Activated CD4-positive, alpha-beta T cell treated with anti-CD3 and anti-CD28 coated beads for 36 hours (primary cell): ENCODE measurements around the gene CINP. TPM values are rescaled to one million over a fixed set of nuclear protein-coding genes. Genes with fewer than 3 reads are reported as not detected.

Source experiments
- ATAC-seq: fragments of 200-7000 bp; cut with Tn5 transposase; one replicate; pipeline ENCODE4 v1.10.0; 2021; ENCODE audit warnings: mild to moderate bottlenecking, moderate library complexity
- CTCF ChIA-PET: fragments of 350-600 bp; sonication (Branson Sonifier 250); formaldehyde crosslinking; loops from one replicate; lab custom pipeline; 2021; ENCODE audit warnings: antibody characterized with exemption; lab: Charles Lee
- POLR2A ChIA-PET: fragments of 350-600 bp; sonication (Branson Sonifier 250); formaldehyde crosslinking; loops from one replicate; lab custom pipeline; 2021; ENCODE audit warnings: antibody characterized with exemption, inconsistent platforms; lab: Charles Lee
- DNase-seq: peaks from one replicate; pipeline ENCODE4 v3.0.0-alpha.2; 2020
- H3K27ac Mint-ChIP-seq: one replicate; pipeline ENCODE4 v1.8.0; 2021; ENCODE audit warnings: mixed read lengths
- H3K27me3 Mint-ChIP-seq: one replicate; pipeline ENCODE4 v1.8.0; 2021; ENCODE audit warnings: mixed read lengths
- H3K36me3 Mint-ChIP-seq: one replicate; pipeline ENCODE4 v1.8.0; 2021; ENCODE audit warnings: low read depth, mixed read lengths
- H3K4me1 Mint-ChIP-seq: one replicate; pipeline ENCODE4 v1.8.0; 2021; ENCODE audit warnings: mixed read lengths
- H3K4me3 Mint-ChIP-seq: one replicate; pipeline ENCODE4 v1.8.0; 2021; ENCODE audit warnings: mild to moderate bottlenecking, moderate library complexity, mixed read lengths
- H3K9me3 Mint-ChIP-seq: one replicate; pipeline ENCODE4 v1.8.0; 2021; ENCODE audit warnings: low read depth, mixed read lengths
- intact Hi-C, 2 experiments: fragments of 100-400 bp; cut with DNase I in 1 of 2; cut with micrococcal nuclease in 1 of 2; formaldehyde crosslinking; loops; one replicate each; pipeline versions ENCODE4 v1.14.2 to v1.15.1; 2022 to 2024; cut with DNase I, micrococcal nuclease
- total RNA-seq, 2 experiments: library from RNA; stranded (reverse); gene quantifications; one replicate each; pipeline ENCODE4 v1.2.3, GENCODE V29; 2021

The CINP gene
- total RNA-seq, 2 experiments from 2014 or later: 47.0 to 51.4 TPM

DNA sequence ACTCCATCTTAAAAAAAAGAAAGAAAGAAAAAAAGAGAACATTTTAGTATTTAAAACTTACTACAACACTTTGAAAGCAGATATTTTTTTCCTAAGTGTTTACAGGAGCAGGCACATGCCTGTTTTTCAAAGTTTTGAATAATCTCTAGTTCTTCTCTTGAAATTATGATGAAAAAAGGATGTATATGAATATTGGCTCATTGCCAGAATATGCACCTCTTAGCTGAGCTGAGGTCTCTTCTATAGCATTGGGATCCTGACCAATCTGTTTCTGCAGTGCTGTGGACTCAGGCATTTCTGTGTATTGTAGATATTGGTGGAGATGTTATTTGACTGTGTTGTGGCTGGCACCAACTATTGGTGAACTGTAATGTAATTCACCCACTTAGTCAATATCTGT, 15.0 kb upstream of the CINP start:
- peaks cover 20% of the 10 kb centered on the region for H3K36me3 Mint-ChIP-seq
- H3K4me3 Mint-ChIP-seq: no peak overlapping the region
- H3K4me1 Mint-ChIP-seq: peaks cover 27% of the 10 kb centered on the region
- ChIA-PET POLR2A (no interaction called here), CTCF (no interaction called here)
- ATAC-seq (no peak), DNase-seq (no peak)
- no peaks in the 10 kb centered on the region for H3K27me3 Mint-ChIP-seq
- intact Hi-C loops: no loop called here
- H3K27ac Mint-ChIP-seq: no peak overlapping the region
- no peaks in the 10 kb centered on the region for H3K9me3 Mint-ChIP-seq

DNA sequence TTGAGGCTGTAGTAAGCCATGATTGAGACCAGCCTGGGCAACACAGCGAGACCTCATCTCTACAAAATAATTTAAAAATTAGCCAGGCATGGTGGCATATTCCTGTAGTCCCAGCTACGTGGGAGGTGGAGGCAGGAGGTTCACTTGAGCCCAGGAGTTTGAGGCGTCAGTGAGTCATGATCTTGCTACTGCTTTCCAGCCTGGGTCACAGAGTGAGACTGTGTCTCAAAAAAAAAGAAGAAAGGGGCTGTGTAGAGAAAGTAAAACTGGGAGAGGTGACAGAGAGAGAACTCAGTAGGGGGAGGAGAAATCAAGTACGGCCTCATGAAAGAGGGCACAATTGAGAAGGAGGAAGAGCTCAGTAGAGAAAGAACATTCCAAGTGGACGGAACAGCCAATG, 12.4 kb upstream of the CINP start:
- POLR2A ChIA-PET: interaction anchor here (0.6 kb wide), 1 partner anchor 12 kb away, joined by 3 read pairs; the partner anchor contains the start of genes CINP and TECPR2
- Mint-ChIP-seq H3K27me3 (no peaks in the 10 kb centered on the region), H3K4me3 (peak overlapping the region; percentile 16), H3K4me1 (peaks cover 33% of the 10 kb centered on the region), H3K36me3 (peaks cover 15% of the 10 kb centered on the region), H3K27ac (peak overlapping the region; percentile 89), H3K9me3 (no peaks in the 10 kb centered on the region)
- peak; percentile 43 for DNase-seq
- intact Hi-C loops: no loop called here
- peak; percentile 97 for ATAC-seq
- CTCF ChIA-PET: interaction anchor here (0.6 to 1.2 kb wide), 5 partner anchors 27 to 1995 kb away, joined by 3 to 5 read pairs (median 3); no protein-coding TSS in a partner anchor

DNA sequence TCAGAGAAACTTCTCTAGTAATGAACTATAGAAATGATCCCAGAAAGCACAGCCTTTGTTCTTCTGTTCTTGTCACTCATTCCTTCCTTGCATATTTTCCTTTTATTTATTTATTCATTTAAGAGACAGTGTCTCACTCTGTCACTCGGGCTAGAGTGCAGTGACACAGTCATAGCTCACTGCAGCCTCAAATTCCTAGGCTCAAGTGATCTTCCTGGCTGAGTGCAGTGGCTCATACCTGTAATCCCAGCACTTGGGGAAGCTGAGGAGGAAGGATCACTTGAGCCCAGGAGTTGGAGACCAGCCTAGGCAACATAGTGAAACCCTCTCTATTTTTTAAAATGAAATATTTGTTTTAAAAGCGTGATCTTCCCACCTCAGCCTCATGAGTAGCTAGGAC, 11.6 kb upstream of the CINP start:
- Mint-ChIP-seq H3K27ac (no peak overlapping the region), H3K4me1 (peaks cover 33% of the 10 kb centered on the region), H3K27me3 (no peaks in the 10 kb centered on the region), H3K4me3 (no peak overlapping the region), H3K9me3 (no peaks in the 10 kb centered on the region), H3K36me3 (peaks cover 13% of the 10 kb centered on the region)
- DNase-seq (no peak), ATAC-seq (no peak)
- intact Hi-C loops: no loop called here
- CTCF ChIA-PET: interaction anchor here (0.6 to 1.1 kb wide), 3 partner anchors 14 to 198 kb away, joined by 3 to 5 read pairs (median 3); no protein-coding TSS in a partner anchor
- POLR2A ChIA-PET: no interaction called here

DNA sequence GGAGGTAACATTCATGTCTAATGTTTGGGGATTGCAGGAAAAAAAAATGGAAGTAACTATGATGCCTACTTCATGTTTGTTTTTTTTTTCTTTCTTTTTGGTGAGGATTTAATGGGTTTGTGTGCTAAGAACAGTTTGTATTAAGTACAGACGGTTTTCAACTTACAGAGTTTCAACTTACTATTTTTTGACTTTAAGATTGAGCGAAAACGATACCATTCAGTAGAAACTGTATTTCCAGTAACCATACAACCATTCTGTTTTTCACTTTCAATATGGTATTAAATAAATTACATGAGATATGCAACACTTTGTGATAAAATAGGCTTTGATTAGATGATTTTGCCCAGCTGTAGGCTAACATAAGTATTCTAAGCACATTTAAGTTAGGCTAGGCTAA, 10.4 kb upstream of the CINP start:
- POLR2A ChIA-PET: no interaction called here
- CTCF ChIA-PET: interaction anchor here (0.7 kb wide), 1 partner anchor 700 kb away, joined by 3 read pairs; no protein-coding TSS in a partner anchor
- Mint-ChIP-seq H3K4me3 (no peak overlapping the region), H3K36me3 (peaks cover 6% of the 10 kb centered on the region), H3K27me3 (no peaks in the 10 kb centered on the region), H3K9me3 (no peaks in the 10 kb centered on the region), H3K4me1 (peaks cover 40% of the 10 kb centered on the region), H3K27ac (no peak overlapping the region)
- no peak for DNase-seq
- ATAC-seq: no peak
- intact Hi-C loops: no loop called here

DNA sequence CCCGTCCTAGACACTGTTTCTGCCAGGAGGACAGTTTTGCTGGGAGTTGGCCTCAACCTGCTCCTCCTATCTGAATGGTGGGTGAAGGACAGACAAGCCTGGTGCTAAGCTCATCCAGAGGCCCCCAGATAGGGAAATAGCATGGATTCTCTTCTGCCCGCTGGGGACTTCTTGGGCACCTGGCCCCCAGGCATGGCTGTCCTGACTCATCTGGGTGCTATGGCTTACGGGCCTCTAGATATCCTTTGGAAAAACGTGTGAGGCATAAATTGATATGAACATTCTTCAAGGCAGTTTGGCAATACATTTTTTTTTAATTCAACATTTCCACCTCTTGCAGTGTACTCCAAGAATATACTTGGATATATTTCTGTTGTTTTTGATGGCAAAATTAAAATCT, 8.7 kb upstream of the CINP start:
- Mint-ChIP-seq H3K4me1 (peaks cover 53% of the 10 kb centered on the region), H3K27ac (no peak overlapping the region), H3K27me3 (no peaks in the 10 kb centered on the region), H3K4me3 (no peak overlapping the region), H3K9me3 (no peaks in the 10 kb centered on the region), H3K36me3 (peaks cover 3% of the 10 kb centered on the region)
- DNase-seq (no peak), ATAC-seq (no peak)
- POLR2A ChIA-PET: interaction anchor here (0.6 to 0.7 kb wide), 2 partner anchors 82 to 448 kb away, joined by 4 read pairs; no protein-coding TSS in a partner anchor
- CTCF ChIA-PET: interaction anchor here (0.7 kb wide), 1 partner anchor 25 kb away, joined by 3 read pairs; no protein-coding TSS in a partner anchor
- intact Hi-C loops: no loop called here

DNA sequence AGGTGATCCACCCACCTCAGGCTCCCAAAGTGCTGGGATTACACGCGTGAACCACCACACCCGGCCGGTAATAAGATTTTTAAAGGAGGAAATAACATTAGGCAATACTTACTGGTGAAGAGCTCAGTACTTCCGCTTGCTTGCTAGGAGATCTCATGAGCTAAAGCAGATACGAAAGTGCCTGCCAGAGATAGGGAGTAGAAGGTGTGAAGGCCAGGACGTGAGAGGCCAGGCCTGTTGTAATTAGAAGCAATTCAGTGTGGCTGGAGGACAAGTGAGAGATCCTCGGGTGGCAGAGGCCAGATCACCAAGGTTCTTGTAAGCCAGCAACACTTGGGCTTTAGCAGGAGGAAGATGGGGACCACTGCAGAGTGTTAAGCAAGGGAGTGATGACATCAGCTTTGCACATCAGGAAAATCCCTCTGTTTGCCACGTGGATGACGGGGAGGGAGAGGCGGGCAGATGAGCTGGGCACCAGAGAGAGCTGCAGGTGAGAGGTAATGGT, 7.7 kb upstream of the CINP start:
- ChIA-PET POLR2A (interaction anchor here (1.3 kb wide), 1 partner anchor 9 kb away, joined by 3 read pairs; no protein-coding TSS in a partner anchor), CTCF (no interaction called here)
- Mint-ChIP-seq H3K36me3 (no peaks in the 10 kb centered on the region), H3K9me3 (no peaks in the 10 kb centered on the region), H3K4me1 (peaks cover 46% of the 10 kb centered on the region), H3K27ac (peak overlapping the region; percentile 12), H3K27me3 (no peaks in the 10 kb centered on the region), H3K4me3 (no peak overlapping the region)
- intact Hi-C loops: no loop called here
- ATAC-seq (no peak), DNase-seq (no peak)

DNA sequence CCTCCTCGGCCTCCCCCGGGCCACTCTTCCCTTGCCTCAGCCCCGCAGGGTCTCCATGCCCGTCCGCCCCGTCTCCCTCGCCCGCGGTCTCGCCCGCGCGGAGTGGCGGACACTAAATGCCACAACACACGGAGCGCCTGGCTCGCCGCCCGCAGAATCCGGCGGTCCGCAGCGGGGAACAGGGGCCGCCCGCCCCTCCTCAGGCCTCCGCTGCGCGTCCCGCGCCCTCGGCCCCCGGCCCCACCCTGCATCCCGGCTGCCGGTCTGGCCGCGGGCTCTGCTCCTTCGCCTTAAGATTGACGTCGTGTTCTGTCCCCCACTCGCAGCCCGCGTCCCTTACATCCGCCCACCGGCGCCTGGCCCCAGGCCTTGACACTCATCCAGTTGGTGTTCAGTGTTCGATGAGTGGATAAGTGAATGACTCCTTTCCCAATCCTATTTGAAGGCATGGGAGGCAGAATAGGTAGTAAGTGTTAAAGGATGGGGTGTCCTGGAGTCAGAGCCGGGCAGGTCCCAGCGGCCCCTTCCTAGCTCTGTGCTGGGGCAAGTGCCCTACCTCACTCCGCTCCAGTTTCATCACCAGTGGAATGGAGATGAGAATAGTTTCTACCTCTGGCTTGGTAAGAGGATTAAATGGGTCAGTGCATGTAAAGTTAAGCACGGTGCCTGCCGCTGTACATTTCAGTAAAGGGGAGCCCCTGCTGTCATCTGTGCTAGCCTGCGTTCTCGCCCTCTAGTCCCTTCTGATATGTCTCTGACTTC, 673 bp upstream of the CINP start:
- peak overlapping the region; percentile 68 for H3K27ac Mint-ChIP-seq
- POLR2A ChIA-PET: interaction anchor here (1.1 kb wide), 1 partner anchor 12 kb away, joined by 3 read pairs; no protein-coding TSS in a partner anchor
- peaks cover 8% of the 10 kb centered on the region for H3K36me3 Mint-ChIP-seq
- CTCF ChIA-PET: interaction anchor here (0.7 to 1.2 kb wide), 3 partner anchors 15 to 49 kb away, joined by 3 to 4 read pairs (median 3); no protein-coding TSS in a partner anchor
- H3K9me3 Mint-ChIP-seq: no peaks in the 10 kb centered on the region
- no peaks in the 10 kb centered on the region for H3K27me3 Mint-ChIP-seq
- peak; percentile 57 for DNase-seq
- no peak overlapping the region for H3K4me3 Mint-ChIP-seq
- peaks cover 42% of the 10 kb centered on the region for H3K4me1 Mint-ChIP-seq
- no peak for ATAC-seq
- intact Hi-C loops: loop anchor here in 1 of 2 experiments (2.0 to 5.0 kb wide), 5 partner anchors 229 to 1986 kb away; partner anchors contain the start of genes EIF5, RCOR1 and WDR25

DNA sequence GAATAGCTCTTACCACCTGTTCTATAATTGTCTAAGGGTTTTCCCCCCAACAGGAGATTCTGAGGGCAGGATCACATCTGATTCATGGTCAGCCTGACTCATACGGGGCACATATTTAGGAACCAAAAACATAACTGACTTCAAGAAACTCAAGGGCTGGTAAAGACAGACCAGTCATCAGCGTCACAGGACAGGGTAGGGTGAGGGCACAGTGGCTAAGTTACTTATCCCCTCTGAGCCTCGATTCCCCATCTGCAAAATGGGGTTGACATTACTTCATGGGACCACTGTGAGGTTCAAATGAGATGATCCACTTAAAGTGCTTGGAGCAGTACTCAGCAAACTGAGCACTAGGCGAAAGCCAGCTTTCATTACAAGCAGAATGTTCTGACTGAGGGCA, 606 bp downstream of the CINP start:
- CTCF ChIA-PET: interaction anchor here (0.6 to 1.3 kb wide), 7 partner anchors 14 to 1094 kb away, joined by 3 to 4 read pairs (median 4); partner anchors contain the start of gene ZNF839
- H3K4me3 Mint-ChIP-seq: no peak overlapping the region

DNA sequence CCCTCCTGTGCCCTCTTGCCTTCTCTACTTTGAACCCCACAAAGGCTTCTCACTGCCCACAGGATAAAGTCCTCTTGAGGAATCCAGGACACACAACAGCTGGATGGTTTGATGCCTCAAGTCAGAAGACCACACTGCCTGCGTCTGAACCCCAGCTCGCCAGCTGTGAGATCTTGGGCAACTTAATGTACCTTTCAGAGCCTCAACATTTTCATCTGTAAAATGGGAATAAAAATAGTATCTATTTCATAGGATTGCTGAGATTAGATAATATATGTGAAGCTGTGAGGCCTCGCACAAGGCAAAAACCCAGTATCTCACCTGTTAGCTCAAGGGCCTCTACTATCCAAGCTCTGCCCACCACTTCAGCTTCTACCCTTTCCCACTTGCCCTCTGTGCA, 2.3 kb downstream of the CINP start:
- intact Hi-C loops: loop anchor here in 1 of 2 experiments (5.0 kb wide), 4 partner anchors 538 to 1983 kb away; partner anchors contain the start of genes EIF5 and WDR25
- Mint-ChIP-seq H3K27me3 (no peaks in the 10 kb centered on the region), H3K36me3 (peaks cover 20% of the 10 kb centered on the region), H3K27ac (peak overlapping the region; percentile 96), H3K4me3 (no peak overlapping the region), H3K4me1 (peaks cover 27% of the 10 kb centered on the region), H3K9me3 (no peaks in the 10 kb centered on the region)
- no peak for DNase-seq
- ATAC-seq: no peak
- CTCF ChIA-PET: interaction anchor here (0.6 to 1.1 kb wide), 3 partner anchors 14 to 404 kb away, joined by 3 read pairs; no protein-coding TSS in a partner anchor
- POLR2A ChIA-PET: interaction anchor here (0.6 kb wide), 1 partner anchor 44 kb away, joined by 5 read pairs; no protein-coding TSS in a partner anchor

More for the DNA sequence above, 606 bp downstream of the CINP start:
- intact Hi-C loops: loop anchor here (1.0 to 5.0 kb wide), 18 partner anchors 43 to 1985 kb away; partner anchors contain the start of genes ZNF839 (in 2 of the 2), DYNC1H1 (in 1 of the 2), EIF5 (in 1 of the 2) and PPP2R5C (in 1 of the 2)
- DNase-seq (peak; percentile 79), ATAC-seq (peak; percentile 87)
- peak overlapping the region; percentile 96 for H3K27ac Mint-ChIP-seq
- POLR2A ChIA-PET: interaction anchor here (0.5 to 1.4 kb wide), 7 partner anchors 8 to 685 kb away, joined by 3 to 4 read pairs (median 3); no protein-coding TSS in a partner anchor
- no peaks in the 10 kb centered on the region for H3K27me3 Mint-ChIP-seq
- peaks cover 30% of the 10 kb centered on the region for H3K4me1 Mint-ChIP-seq
- H3K36me3 Mint-ChIP-seq: peaks cover 14% of the 10 kb centered on the region
- H3K9me3 Mint-ChIP-seq: no peaks in the 10 kb centered on the region

DNA sequence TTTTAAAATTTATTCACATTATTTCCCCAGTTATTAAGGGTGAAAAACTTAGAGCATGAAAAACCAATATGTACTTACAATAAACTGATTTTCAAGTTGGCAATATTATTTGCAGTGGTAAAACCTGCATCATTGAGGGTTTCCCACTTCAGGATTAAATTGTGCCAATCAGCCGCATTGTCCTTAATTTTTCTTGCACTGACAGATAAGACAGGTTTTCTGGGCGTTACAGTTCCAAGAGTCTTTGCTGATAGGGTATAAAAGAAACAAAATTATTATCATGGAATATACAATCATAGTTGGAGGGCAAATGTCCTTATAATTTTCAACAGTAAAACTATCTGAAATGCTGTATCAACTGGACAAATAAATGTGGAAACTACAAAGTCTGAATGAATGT, 3.3 kb downstream of the CINP start:
- no peak for DNase-seq
- Mint-ChIP-seq H3K4me1 (peaks cover 27% of the 10 kb centered on the region), H3K27me3 (no peaks in the 10 kb centered on the region), H3K36me3 (peaks cover 24% of the 10 kb centered on the region), H3K4me3 (no peak overlapping the region), H3K9me3 (no peaks in the 10 kb centered on the region), H3K27ac (no peak overlapping the region)
- intact Hi-C loops: no loop called here
- ATAC-seq: no peak
- POLR2A ChIA-PET: no interaction called here
- CTCF ChIA-PET: interaction anchor here (0.7 kb wide), 1 partner anchor 32 kb away, joined by 3 read pairs; no protein-coding TSS in a partner anchor

DNA sequence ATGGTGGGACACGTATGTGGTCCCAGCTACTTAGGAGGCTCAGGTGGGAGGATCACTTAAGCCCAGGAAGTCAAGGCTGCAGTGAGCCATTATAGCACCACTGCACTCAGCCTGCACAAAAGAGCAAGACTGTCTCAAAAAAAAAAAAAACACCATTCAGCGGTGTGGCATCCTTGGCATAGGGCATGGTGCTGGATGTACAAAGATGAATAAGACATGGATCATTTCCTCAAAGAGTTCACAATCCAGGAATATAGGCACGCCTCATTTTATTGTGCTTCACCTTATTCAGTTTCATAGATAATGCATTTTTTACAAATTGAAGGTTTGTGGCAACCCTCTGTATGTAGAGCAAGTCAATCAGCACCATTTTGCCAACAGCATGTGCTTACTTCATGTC, 6.4 kb downstream of the CINP start:
- H3K36me3 Mint-ChIP-seq: peaks cover 39% of the 10 kb centered on the region
- ATAC-seq: no peak
- H3K4me3 Mint-ChIP-seq: no peak overlapping the region
- ChIA-PET CTCF (interaction anchor here (0.6 kb wide), 1 partner anchor 168 kb away, joined by 3 read pairs; no protein-coding TSS in a partner anchor), POLR2A (no interaction called here)
- H3K27me3 Mint-ChIP-seq: no peaks in the 10 kb centered on the region
- intact Hi-C loops: no loop called here
- H3K4me1 Mint-ChIP-seq: peaks cover 18% of the 10 kb centered on the region
- no peaks in the 10 kb centered on the region for H3K9me3 Mint-ChIP-seq
- DNase-seq: no peak
- no peak overlapping the region for H3K27ac Mint-ChIP-seq
